Adrenal gland (tissue), 5 donors: ENCODE data around the gene ANGPTL7.

Experiments
- CTCF ChIP-seq, 6 experiments: fragments of 450-650 bp in 4 of 6; fragments of 200-600 bp in 2 of 6; sonication (generic) in 1 of 6; IDR thresholded peaks; 1 replicate in 5 of 6; 2 replicates in 1 of 6; pipeline versions ENCODE4 v1.5.1 to v1.8.0; 2016 to 2021; ENCODE audit warnings: antibody characterized with exemption in 6 of 6, mild to moderate bottlenecking in 2 of 6, moderate library complexity in 1 of 6
- POLR2A ChIP-seq, 2 donors: fragments of 450-650 bp; IDR thresholded peaks; one replicate each; pipeline ENCODE4 v1.6.1; 2017; ENCODE audit warnings: antibody characterized with exemption in 2 of 2, mild to moderate bottlenecking in 2 of 2, moderate library complexity in 1 of 2
- donor health status: DM: no; HTN: no; CAD: no.

DNA sequence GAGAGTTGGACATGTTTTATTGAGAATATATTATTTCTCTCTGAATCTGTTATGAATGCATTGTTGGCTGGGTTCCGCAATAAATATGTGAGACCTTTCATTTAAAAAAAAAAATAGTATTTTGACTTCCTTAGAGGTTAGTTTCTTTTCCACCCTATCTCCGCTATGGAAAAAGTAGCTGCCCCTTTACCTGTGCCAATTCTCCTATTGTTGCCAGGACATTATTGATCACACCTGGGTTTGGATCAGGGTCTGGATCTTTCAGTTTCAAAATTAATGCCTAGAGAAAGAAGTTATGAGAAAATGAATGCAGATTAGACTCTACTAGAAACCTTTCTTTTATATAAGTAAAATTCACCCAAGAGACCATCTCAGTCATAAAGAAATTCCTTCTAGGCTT is 44.1 kb downstream of the ANGPTL7 start:
- no peak for TF ChIP-seq CTCF (IDR thresholded peaks at IDR 0.05)
- TF ChIP-seq POLR2A (IDR thresholded peaks at IDR 0.05), result no peak
